Stomach (tissue), 9 donors: ENCODE measurements around the gene DIS3L2. TPM values are rescaled to one million over a fixed set of nuclear protein-coding genes. Genes with fewer than 3 reads are reported as not detected.
"Not testable (repeated sequence)": the region's sequence is repeated elsewhere in the genome, so short reads cannot be mapped to it uniquely, and the experiment has no call there.

ENCODE experiments used
- DNase-seq, 2 donors: peaks; one replicate each; pipeline versions ENCODE4 v3.0.0 to v3.0.0-alpha.2; 2013 to 2019
- H3K27ac ChIP-seq, 5 donors: fragments of 200-600 bp in 4 of 5; sonication (generic) in 4 of 5; one replicate each; pipeline ENCODE4 v1.5.1; 2013 to 2019; ENCODE audit warnings: mild to moderate bottlenecking in 1 of 5, moderate library complexity in 1 of 5
- H3K27me3 ChIP-seq, 3 donors: fragments of 200-600 bp; sonication (generic); one replicate each; pipeline ENCODE4 v1.5.1; 2017 to 2019; ENCODE audit warnings: mixed run types in 1 of 3
- H3K36me3 ChIP-seq, 4 donors: fragments of 200-600 bp; sonication (generic); 1 replicate in 3 of 4; 2 replicates in 1 of 4; pipeline ENCODE4 v1.5.1; 2016 to 2019
- H3K4me1 ChIP-seq, 4 donors: fragments of 200-600 bp; sonication (generic); one replicate each; pipeline ENCODE4 v1.5.1; 2016 to 2019
- H3K4me3 ChIP-seq, 4 donors: fragments of 200-600 bp; sonication (generic) in 3 of 4; one replicate each; pipeline ENCODE4 v1.5.1; 2016 to 2019; ENCODE audit warnings: mild to moderate bottlenecking in 1 of 4
- H3K9me3 ChIP-seq, 4 donors: fragments of 200-600 bp; sonication (generic); one replicate each; pipeline ENCODE4 v1.5.1; 2016 to 2019
- EP300 ChIP-seq: sonication (generic); formaldehyde crosslinking; IDR thresholded peaks from one replicate; pipeline ENCODE4 v1.6.1; 2017; ENCODE audit warnings: antibody characterized with exemption
- POLR2A ChIP-seq, 4 donors: fragments of 450-650 bp; IDR thresholded peaks; one replicate each; pipeline ENCODE4 v1.6.1; 2016; ENCODE audit warnings: antibody characterized with exemption in 4 of 4, control low read depth in 2 of 4, mild to moderate bottlenecking in 1 of 4, moderate library complexity in 1 of 4
- POLR2AphosphoS5 ChIP-seq, 3 donors: sonication (generic); formaldehyde crosslinking; IDR thresholded peaks; one replicate each; pipeline ENCODE4 v1.6.1; 2016; ENCODE audit warnings: antibody characterized with exemption in 3 of 3
- WGBS, 5 donors: extraction: QIAGEN DNeasy Blood & Tissue Kit in 3 of 5; methylation state at CpG; one replicate each; pipeline versions ENCODE4 v1.1.5 to v1.1.7; 2013 to 2018; 5-methylcytosine and 5-hydroxymethylcytosine counted together
- intact Hi-C: fragments of 100-400 bp; cut with DNase I; formaldehyde crosslinking; loops from one replicate; pipeline ENCODE4 v1.15.1; 2023; ENCODE audit warnings: low total_unique reads
- polyA plus RNA-seq, 3 donors: library from polyadenylated mRNA; stranded (reverse); fragments of 200-250 nt; gene quantifications; one replicate each; pipeline ENCODE4 v1.2.3, GENCODE V29; 2013
- total RNA-seq, 5 donors: library from RNA; depleted of rRNA; stranded (reverse); fragments of >200 nt; gene quantifications; one replicate each; pipeline versions ENCODE4 v1.1.0 to v1.2.3, GENCODE V29; 2014 to 2016
- TF ChIP-seq, protein P1 (sequence below), 7 experiments: fragments of 450-650 bp in 4 of 7; fragments of 200-600 bp in 3 of 7; sonication (generic) in 3 of 7; IDR thresholded peaks; one replicate each; pipeline ENCODE4 v1.5.1; 2016 to 2019; ENCODE audit warnings: antibody characterized with exemption in 7 of 7, control low read depth in 2 of 7, mild to moderate bottlenecking in 1 of 7
- donor health status: healthy with polysubstance abuse.
- donor health status: Bipolar disorder and iron deficiency.
- donor health status: healthy.

The DIS3L2 gene
- total and polyA plus RNA-seq, 8 donors = 10.4 to 124 (median 26.8) TPM

DNA sequence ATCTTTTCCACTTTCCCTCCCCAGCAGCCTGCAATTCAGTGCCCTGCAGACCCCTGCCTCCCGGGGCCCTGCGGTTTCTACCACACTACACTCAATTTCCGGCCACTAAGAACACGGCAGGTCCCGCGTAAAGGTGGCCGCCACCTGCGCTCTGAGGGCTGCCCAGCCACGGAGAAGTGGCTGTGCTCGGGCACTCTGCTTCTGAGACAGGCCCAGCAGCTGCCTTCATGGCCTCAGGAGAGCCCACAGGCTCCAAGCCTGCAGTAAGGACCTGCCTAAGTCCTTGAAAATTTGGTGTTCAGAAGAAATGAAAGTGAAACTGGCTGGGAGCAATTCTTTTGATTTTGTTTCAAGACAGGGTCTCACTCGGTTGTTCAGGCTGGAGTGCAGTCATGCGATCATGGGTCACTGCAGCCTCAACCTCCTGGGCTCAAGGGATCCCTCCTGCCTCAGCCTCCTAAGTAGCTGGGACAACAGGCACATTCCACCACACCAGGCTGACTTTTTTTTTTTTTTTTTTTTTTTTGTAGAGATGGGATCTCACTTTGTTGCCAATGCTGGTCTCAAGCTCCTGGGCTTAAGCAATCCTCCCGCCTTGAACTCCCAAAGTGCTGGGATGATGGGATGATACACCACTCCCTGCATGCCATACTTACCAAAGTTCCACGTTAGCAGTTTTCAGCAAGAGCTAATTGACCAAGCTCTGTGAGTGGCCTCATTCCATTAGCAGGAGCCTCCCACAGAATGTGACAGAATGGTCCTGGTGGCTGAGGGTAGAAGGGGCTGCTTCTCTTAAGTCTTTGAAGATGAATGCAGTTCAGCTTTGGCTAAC, 402.5 kb downstream of the DIS3L2 start:
- peaks cover 0 to 6% (median 0%) of the 10 kb centered on the region in 4 donors for H3K4me1 ChIP-seq
- WGBS, 5 donors = 66 to 77% (median 75%) methylated on average over 12 to 14 of the region's 14 CpGs
- no peaks in the 10 kb centered on the region for H3K9me3 ChIP-seq
- no peak overlapping the region for H3K27ac ChIP-seq
- peaks cover 0 to 11% (median 0%) of the 10 kb centered on the region in 3 donors for H3K27me3 ChIP-seq
- H3K4me3 ChIP-seq = peak overlapping the region in 3 of 4 donors; percentile 11 to 18 (median 17)
- no peak for TF ChIP-seq POLR2AphosphoS5 (IDR thresholded peaks at IDR 0.05)
- TF ChIP-seq EP300 = no peak
- TF ChIP-seq POLR2A (IDR thresholded peaks at IDR 0.05) = no peak
- TF ChIP-seq, protein P1, sequence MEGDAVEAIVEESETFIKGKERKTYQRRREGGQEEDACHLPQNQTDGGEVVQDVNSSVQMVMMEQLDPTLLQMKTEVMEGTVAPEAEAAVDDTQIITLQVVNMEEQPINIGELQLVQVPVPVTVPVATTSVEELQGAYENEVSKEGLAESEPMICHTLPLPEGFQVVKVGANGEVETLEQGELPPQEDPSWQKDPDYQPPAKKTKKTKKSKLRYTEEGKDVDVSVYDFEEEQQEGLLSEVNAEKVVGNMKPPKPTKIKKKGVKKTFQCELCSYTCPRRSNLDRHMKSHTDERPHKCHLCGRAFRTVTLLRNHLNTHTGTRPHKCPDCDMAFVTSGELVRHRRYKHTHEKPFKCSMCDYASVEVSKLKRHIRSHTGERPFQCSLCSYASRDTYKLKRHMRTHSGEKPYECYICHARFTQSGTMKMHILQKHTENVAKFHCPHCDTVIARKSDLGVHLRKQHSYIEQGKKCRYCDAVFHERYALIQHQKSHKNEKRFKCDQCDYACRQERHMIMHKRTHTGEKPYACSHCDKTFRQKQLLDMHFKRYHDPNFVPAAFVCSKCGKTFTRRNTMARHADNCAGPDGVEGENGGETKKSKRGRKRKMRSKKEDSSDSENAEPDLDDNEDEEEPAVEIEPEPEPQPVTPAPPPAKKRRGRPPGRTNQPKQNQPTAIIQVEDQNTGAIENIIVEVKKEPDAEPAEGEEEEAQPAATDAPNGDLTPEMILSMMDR (IDR thresholded peaks at IDR 0.05) = no peak
- intact Hi-C loops = no loop called here
- peak in 1 of 2 donors; percentile 40 for DNase-seq
- H3K36me3 ChIP-seq = no peaks in the 10 kb centered on the region

DNA sequence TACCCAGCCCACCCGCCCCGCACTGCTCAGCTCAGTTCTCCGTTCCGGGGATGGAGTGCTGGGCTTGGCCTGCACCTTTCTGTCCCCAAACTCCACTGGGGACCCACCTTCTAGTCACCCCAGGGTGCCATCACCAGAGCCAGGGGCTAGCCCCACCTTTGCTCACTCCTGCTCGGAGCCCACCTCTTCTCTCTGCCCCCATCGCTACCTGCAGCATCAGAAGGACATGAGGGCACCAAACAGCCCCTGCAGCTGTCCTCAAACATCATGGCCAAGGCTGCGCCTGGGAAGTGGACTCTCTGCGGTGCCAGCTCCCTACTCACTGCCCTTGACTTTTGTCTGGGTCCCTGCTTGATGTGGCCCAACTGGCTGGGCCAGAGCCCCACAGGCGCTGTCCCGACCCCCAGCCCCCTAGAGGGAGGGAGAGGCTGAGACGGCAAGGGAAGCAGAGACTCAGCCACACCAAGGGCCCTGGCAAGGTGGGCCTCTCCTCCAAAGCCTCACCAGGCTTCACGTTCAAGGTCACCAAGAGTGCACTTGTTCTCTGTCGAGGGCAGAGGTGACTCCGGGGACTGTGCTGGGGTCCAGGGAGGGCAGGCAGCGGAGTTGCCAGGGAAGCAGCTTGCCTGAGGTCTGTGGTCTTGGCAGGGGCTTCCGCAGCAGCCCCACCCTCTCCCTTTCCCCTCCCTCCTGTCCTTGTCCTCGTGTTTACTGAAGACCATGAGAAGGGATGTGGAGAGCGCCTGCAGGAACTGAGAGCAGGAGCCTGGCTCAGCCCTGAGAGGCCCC, 403.5 kb downstream of the DIS3L2 start:
- DNase-seq, H3K9me3 ChIP-seq, intact Hi-C loops, H3K4me3 ChIP-seq, H3K36me3 ChIP-seq, H3K4me1 ChIP-seq, H3K27ac ChIP-seq: not testable (repeated sequence)
- WGBS, 5 donors = 72 to 88% (median 80%) methylated on average over 13 to 17 of the region's 18 CpGs
- H3K27me3 ChIP-seq = peaks cover 0 to 16% (median 0%) of the 10 kb centered on the region in 3 donors

DNA sequence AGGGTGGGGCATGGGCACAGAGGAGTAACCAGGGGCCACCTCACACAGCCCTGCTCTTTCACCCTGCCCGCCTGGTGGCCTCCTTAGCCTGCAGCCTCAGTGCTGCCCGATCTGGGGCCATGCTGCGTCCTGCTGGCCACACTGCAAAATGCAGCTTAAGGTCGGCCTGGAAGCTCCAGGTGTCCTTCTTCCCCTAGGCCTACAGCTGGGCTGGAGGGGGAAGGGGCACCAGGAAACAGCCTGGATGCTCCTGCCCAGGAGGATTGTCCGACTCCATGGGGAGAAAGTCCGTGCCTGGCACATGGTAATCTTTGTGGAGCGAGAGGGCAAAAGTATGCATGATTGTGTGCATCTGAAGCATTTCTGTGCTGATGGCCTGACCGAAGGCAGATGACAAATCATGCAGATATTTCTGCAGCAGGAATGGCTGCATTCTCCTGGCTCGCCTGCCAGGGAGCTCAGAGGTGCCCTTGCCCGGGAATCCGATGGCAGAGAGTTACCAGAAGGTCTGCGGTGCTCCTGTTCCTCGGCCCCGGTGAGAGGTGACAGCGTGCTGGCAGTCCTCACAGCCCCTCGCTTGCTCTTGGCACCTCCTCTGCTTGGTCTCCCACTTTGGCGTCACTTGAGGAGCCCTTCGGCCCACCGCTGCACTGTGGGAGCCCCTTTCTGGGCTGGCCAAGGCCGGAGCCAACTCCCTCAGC, 404.3 kb downstream of the DIS3L2 start:
- DNase-seq = peak in 1 of 2 donors; percentile 51
- intact Hi-C loops = no loop called here
- TF ChIP-seq EP300 (no peak), POLR2A (IDR thresholded peaks at IDR 0.05) (no peak)
- TF ChIP-seq, protein P1 (IDR thresholded peaks at IDR 0.05) = peak in 3 of 7 experiments; percentile 4 to 28 (median 16)
- H3K36me3 ChIP-seq = no peaks in the 10 kb centered on the region
- H3K27me3 ChIP-seq = peaks cover 0 to 16% (median 0%) of the 10 kb centered on the region in 3 donors
- H3K27ac ChIP-seq = no peak overlapping the region
- H3K4me3 ChIP-seq = no peak overlapping the region
- WGBS, 5 donors = 68 to 83% (median 79%) methylated on average over 17 to 20 of the region's 20 CpGs
- H3K9me3 ChIP-seq = no peaks in the 10 kb centered on the region
- peaks cover 0 to 6% (median 0%) of the 10 kb centered on the region in 4 donors for H3K4me1 ChIP-seq

DNA sequence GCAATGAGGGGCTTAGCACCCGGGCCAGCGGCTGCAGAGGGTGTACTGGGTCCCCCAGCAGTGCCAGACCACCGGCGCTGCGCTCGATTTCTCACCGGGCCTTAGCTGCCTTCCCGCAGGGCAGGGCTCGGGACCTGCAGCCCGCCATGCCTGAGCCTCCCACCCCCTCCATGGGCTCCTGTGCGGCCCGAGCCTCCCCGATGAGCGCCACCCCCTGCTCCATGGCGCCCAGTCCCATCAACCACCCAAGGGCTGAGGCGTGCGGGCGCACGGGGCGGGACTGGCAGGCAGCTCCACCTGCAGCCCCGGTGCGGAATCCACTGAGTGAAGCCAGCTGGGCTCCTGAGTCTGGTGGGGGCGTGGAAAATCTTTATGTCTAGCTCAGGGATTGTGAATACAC, 404.9 kb downstream of the DIS3L2 start:
- H3K27ac ChIP-seq, H3K4me1 ChIP-seq, H3K4me3 ChIP-seq, DNase-seq, H3K9me3 ChIP-seq, intact Hi-C loops, H3K36me3 ChIP-seq: not testable (repeated sequence)
- 84 to 92% (median 87%) methylated on average over 13 to 20 of the region's 23 CpGs for WGBS, 5 donors
- peaks cover 0 to 16% (median 0%) of the 10 kb centered on the region in 3 donors for H3K27me3 ChIP-seq

DNA sequence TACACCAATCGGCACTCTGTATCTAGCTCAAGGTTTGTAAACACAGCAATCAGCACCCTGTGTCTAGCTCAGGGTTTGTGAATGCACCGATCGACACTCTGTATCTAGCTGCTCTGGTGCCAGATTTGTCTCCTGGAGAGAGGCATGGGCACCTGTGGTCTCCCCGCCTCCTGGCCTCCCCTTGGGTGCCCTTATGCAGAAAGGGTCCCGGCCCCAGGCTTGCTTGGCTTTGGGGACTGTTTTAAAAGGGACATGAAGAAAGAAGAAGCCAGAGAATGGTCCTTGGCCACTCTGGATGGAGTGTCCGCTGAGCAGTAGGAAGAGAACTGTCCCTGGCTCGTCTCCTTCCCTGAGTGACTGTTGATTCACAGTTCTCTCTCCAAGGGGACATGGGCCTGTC, 405.5 kb downstream of the DIS3L2 start:
- no peak for DNase-seq
- WGBS, 5 donors = 43 to 75% (median 67%) methylated on average over 6 to 7 of the region's 7 CpGs
- TF ChIP-seq POLR2A (IDR thresholded peaks at IDR 0.05) (no peak), POLR2AphosphoS5 (IDR thresholded peaks at IDR 0.05) (no peak), EP300 (no peak)
- TF ChIP-seq, protein P1 (IDR thresholded peaks at IDR 0.05) = no peak
- Histone ChIP-seq H3K27ac (no peak overlapping the region), H3K36me3 (no peaks in the 10 kb centered on the region), H3K9me3 (no peaks in the 10 kb centered on the region), H3K4me3 (no peak overlapping the region), H3K4me1 (peaks cover 0 to 6% (median 0%) of the 10 kb centered on the region in 4 donors), H3K27me3 (peaks cover 0 to 16% (median 0%) of the 10 kb centered on the region in 3 donors)
- intact Hi-C loops = no loop called here
